MCF 10A (cell line): Measurements from ENCODE around the gene ARNT2. TPM values are rescaled to one million over a fixed set of nuclear protein-coding genes. Genes with fewer than 3 reads are reported as not detected.
A peak's percentile ranks its signal among the peaks of the same experiment; 100 is the strongest.

ENCODE experiments used
- BruUV-seq: library from RNA; stranded (reverse); fragments of 400-500 nt; replicated peaks from 2 replicates; lab custom pipeline; 2021; lab: Mats Ljungman, UMichigan
- CTCF ChIA-PET: fragments of 300-600 bp; sonication (Branson Sonifier 250); formaldehyde crosslinking; extraction: SDS; loops from one replicate; lab custom pipeline; 2021; ENCODE audit warnings: antibody characterized with exemption, inconsistent platforms; lab: Yijun Ruan, JAX
- POLR2A ChIA-PET: fragments of 300-600, 350-650 bp; sonication (Branson Sonifier 250); formaldehyde crosslinking; extraction: SDS; loops from one replicate; lab custom pipeline; 2020; ENCODE audit warnings: antibody characterized with exemption, inconsistent platforms; lab: Yijun Ruan, JAX
- DNase-seq: peaks from one replicate; pipeline ENCODE4 v3.0.0-alpha.2; 2018; ENCODE audit not compliant: unreplicated experiment
- H3K27ac Mint-ChIP-seq: one replicate; pipeline ENCODE4 v1.8.0; 2022; ENCODE audit warnings: mild to moderate bottlenecking, low read depth, mixed read lengths; ENCODE audit not compliant: unreplicated experiment
- H3K27me3 Mint-ChIP-seq: one replicate; pipeline ENCODE4 v1.8.0; 2022; ENCODE audit warnings: mixed read lengths; ENCODE audit not compliant: insufficient read depth, unreplicated experiment
- H3K36me3 Mint-ChIP-seq: one replicate; pipeline ENCODE4 v1.8.0; 2022; ENCODE audit warnings: mild to moderate bottlenecking, moderate library complexity, mixed read lengths; ENCODE audit not compliant: insufficient read depth, unreplicated experiment
- H3K4me1 Mint-ChIP-seq: one replicate; pipeline ENCODE4 v1.8.0; 2022; ENCODE audit warnings: mixed read lengths; ENCODE audit not compliant: insufficient read depth, unreplicated experiment
- H3K4me3 Mint-ChIP-seq: one replicate; pipeline ENCODE4 v1.8.0; 2022; ENCODE audit warnings: mild to moderate bottlenecking, moderate library complexity, mixed read lengths; ENCODE audit not compliant: unreplicated experiment
- H3K9me3 Mint-ChIP-seq: one replicate; pipeline ENCODE4 v1.8.0; 2022; ENCODE audit warnings: mixed read lengths; ENCODE audit not compliant: unreplicated experiment
- CTCF ChIP-seq: fragments of 200-600 bp; IDR thresholded peaks from one replicate; pipeline ENCODE4 v1.8.0; 2022; ENCODE audit warnings: antibody characterized with exemption, mild to moderate bottlenecking; ENCODE audit not compliant: unreplicated experiment
- intact Hi-C: fragments of 100-400 bp; cut with micrococcal nuclease; formaldehyde crosslinking; loops from 2 replicates; pipeline ENCODE4 v1.14.1; 2022
- total RNA-seq: library from RNA; stranded (reverse); gene quantifications from 2 replicates; pipeline ENCODE4 v1.2.3, GENCODE V29; 2022

The ARNT2 gene
- total RNA-seq, 1 experiment from 2014 or later: 1.6 TPM

GRCh38 chr15:80565988-80566387 lies 161.8 kb downstream of the ARNT2 start:
- Mint-ChIP-seq H3K36me3 (no peaks in the 10 kb centered on the region), H3K27me3 (no peaks in the 10 kb centered on the region), H3K9me3 (no peaks in the 10 kb centered on the region), H3K4me3 (no peak overlapping the region), H3K4me1 (peaks cover 36% of the 10 kb centered on the region), H3K27ac (no peak overlapping the region)
- DNase-seq: no peak
- BruUV-seq: no TSS peak
- intact Hi-C loops: no loop called here
- CTCF ChIA-PET: interaction anchor here (0.8 to 8.5 kb wide), 14 partner anchors 13 to 414 kb away, joined by 3 to 260 read pairs (median 16); partner anchors contain the start of genes ABHD17C and CEMIP
- POLR2A ChIA-PET: interaction anchor here (3.3 kb wide), 1 partner anchor 130 kb away, joined by 35 read pairs; the partner anchor contains the start of gene ABHD17C
- no peak for TF ChIP-seq CTCF

DNA sequence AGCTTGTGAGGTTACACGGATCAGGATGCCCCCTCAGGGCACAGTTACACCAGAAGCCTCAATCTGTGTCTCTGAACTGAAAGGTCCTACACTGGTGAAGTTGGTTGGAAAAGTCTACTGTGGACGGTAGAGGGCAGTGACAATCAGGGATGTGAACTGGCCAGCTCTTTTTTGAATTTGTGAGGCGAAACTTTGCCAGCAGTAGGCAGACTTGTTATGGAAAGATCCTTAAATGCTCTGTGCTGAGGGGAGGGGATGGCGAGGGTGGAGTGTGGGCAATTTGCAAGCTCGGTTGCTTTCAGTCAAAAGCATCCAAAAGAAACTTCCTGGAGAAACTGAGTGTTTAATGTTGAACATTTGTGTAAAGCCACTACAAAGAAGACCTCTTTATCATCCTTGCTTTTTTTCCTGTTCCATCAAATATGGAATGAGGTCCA lies 163.6 kb downstream of the ARNT2 start:
- intact Hi-C loops: loop anchor here (1.0 kb wide), 4 partner anchors 111 to 403 kb away; partner anchors contain the start of gene CEMIP
- DNase-seq: peak; percentile 85
- Mint-ChIP-seq H3K27ac (no peak overlapping the region), H3K36me3 (no peaks in the 10 kb centered on the region), H3K4me1 (peaks cover 28% of the 10 kb centered on the region), H3K9me3 (no peaks in the 10 kb centered on the region), H3K27me3 (no peaks in the 10 kb centered on the region), H3K4me3 (no peak overlapping the region)
- POLR2A ChIA-PET: interaction anchor here (0.8 to 3.3 kb wide), 13 partner anchors 13 to 434 kb away, joined by 3 to 35 read pairs (median 5); partner anchors contain the start of genes ABHD17C, CEMIP and TLNRD1
- CTCF ChIA-PET: interaction anchor here (0.6 to 8.5 kb wide), 78 partner anchors 8 to 1126 kb away, joined by 3 to 260 read pairs (median 5); partner anchors contain the start of genes ABHD17C and CEMIP
- peak; percentile 74 for TF ChIP-seq CTCF
- BruUV-seq: no TSS peak

DNA sequence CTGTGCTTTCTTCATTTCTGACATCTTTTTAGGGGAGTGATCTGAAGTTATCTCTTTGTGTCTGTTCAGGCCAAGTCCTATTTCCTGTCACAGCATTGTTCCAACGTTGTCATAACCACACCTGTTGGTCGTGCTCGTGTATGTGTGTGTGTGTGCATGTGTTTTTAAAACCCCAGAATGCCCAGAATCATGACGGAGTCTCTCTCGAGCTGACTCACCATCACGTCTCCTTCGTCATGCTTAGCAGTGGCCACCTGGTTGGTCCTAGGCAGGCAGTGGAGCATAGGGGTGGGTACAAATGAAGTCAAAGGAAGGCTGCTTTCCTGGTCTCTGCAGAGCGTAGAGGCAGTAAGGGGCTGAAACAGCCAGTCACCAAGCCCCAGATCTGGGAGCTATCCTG lies 164.1 kb downstream of the ARNT2 start:
- ChIA-PET CTCF (interaction anchor here (0.6 to 8.5 kb wide), 57 partner anchors 11 to 698 kb away, joined by 3 to 260 read pairs (median 6); partner anchors contain the start of genes ABHD17C and CEMIP), POLR2A (interaction anchor here (1.0 to 3.3 kb wide), 10 partner anchors 12 to 406 kb away, joined by 3 to 35 read pairs (median 8); partner anchors contain the start of genes ABHD17C and CEMIP)
- no TSS peak for BruUV-seq
- H3K9me3 Mint-ChIP-seq: no peaks in the 10 kb centered on the region
- no peaks in the 10 kb centered on the region for H3K36me3 Mint-ChIP-seq
- intact Hi-C loops: no loop called here
- DNase-seq: peak; percentile 65
- H3K4me3 Mint-ChIP-seq: no peak overlapping the region
- TF ChIP-seq CTCF: no peak
- no peaks in the 10 kb centered on the region for H3K27me3 Mint-ChIP-seq
- peaks cover 23% of the 10 kb centered on the region for H3K4me1 Mint-ChIP-seq
- no peak overlapping the region for H3K27ac Mint-ChIP-seq

GRCh38 chr15:80568876-80569605 lies 164.9 kb downstream of the ARNT2 start:
- Mint-ChIP-seq H3K9me3 (no peaks in the 10 kb centered on the region), H3K27ac (no peak overlapping the region), H3K4me3 (no peak overlapping the region), H3K4me1 (peaks cover 16% of the 10 kb centered on the region), H3K27me3 (no peaks in the 10 kb centered on the region), H3K36me3 (no peaks in the 10 kb centered on the region)
- CTCF ChIA-PET: interaction anchor here (0.8 to 8.5 kb wide), 23 partner anchors 10 to 406 kb away, joined by 3 to 260 read pairs (median 8); partner anchors contain the start of genes ABHD17C and CEMIP
- no peak for TF ChIP-seq CTCF
- POLR2A ChIA-PET: interaction anchor here (1.6 to 3.3 kb wide), 7 partner anchors 11 to 211 kb away, joined by 3 to 35 read pairs (median 11); partner anchors contain the start of genes ABHD17C and CEMIP
- intact Hi-C loops: no loop called here
- BruUV-seq: no TSS peak
- no peak for DNase-seq
